GM12878 (cell line): ENCODE results near the gene NPHS2. TPM values are rescaled to one million over a fixed set of nuclear protein-coding genes. Genes with fewer than 3 reads are reported as not detected.

Experiments used
- ATAC-seq: fragments of 200-7000 bp; cut with Tn5 transposase; 3 replicates; pipeline ENCODE4 v1.9.1; 2020; ENCODE audit warnings: mild to moderate bottlenecking, moderate library complexity
- BruUV-seq: library from RNA; stranded (reverse); fragments of 400-500 nt; replicated peaks from 2 replicates; lab custom pipeline; 2021; lab: Mats Ljungman, UMichigan
- CTCF ChIA-PET: fragments of 300-600 bp; sonication (Branson Sonifier 250); formaldehyde crosslinking; extraction: SDS; loops from one replicate; lab custom pipeline; 2021; ENCODE audit warnings: inconsistent platforms; lab: Yijun Ruan, JAX
- POLR2A ChIA-PET: fragments of 350-600 bp; formaldehyde crosslinking; extraction: SDS; loops from one replicate; lab custom pipeline; 2021; ENCODE audit warnings: inconsistent platforms; lab: Charles Lee
- RAD21 ChIA-PET: fragments of 300-600 bp; sonication (Branson Sonifier 250); formaldehyde crosslinking; loops from one replicate; lab custom pipeline; 2023; ENCODE audit warnings: antibody characterized with exemption; ENCODE audit not compliant: unreplicated experiment; lab: Charles Lee
- SMC1A ChIA-PET: fragments of 300-600 bp; sonication (Branson Sonifier 250); formaldehyde crosslinking; loops from one replicate; lab custom pipeline; 2023; ENCODE audit not compliant: unreplicated experiment, uncharacterized antibody; lab: Charles Lee
- DNase-seq: peaks from one replicate; pipeline ENCODE4 v3.0.0-alpha.2; 2011; ENCODE audit warnings: low read depth, low spot score
- FAIRE-seq: peaks from 3 replicates; lab custom pipeline; 2011; peaks lifted over from hg19 to GRCh38; lab: Jason Lieb, UNC
- H2AFZ ChIP-seq: 2 replicates; pipeline ENCODE4 v1.6.0; 2011; ENCODE audit warnings: low read depth, low read length, control low read depth; ENCODE audit not compliant: control insufficient read depth
- H3K27ac ChIP-seq: 2 replicates; pipeline ENCODE4 v1.5.1; 2011; ENCODE audit warnings: control low read depth; ENCODE audit not compliant: control insufficient read depth, insufficient read depth
- H3K27me3 ChIP-seq, 2 experiments: replicated peaks in 1 of 2; 2 replicates each; pipeline versions ENCODE4 v1.6.0 to v1.6.1; 2011; ENCODE audit warnings: low read length in 1 of 2; ENCODE audit not compliant: control insufficient read depth in 2 of 2, insufficient read depth in 2 of 2
- H3K36me3 ChIP-seq, 2 experiments: 2 replicates each; pipeline ENCODE4 v1.5.1; 2011; ENCODE audit warnings: low read length in 1 of 2; ENCODE audit not compliant: control insufficient read depth in 2 of 2, insufficient read depth in 2 of 2
- H3K4me1 ChIP-seq: 2 replicates; pipeline ENCODE4 v1.6.1; 2011; ENCODE audit warnings: mild to moderate bottlenecking, low read length, moderate library complexity, mixed read lengths; ENCODE audit not compliant: control insufficient read depth, insufficient read depth
- H3K4me2 ChIP-seq: 2 replicates; pipeline ENCODE4 v1.6.0; 2011; ENCODE audit warnings: control low read depth; ENCODE audit not compliant: control insufficient read depth, insufficient read depth
- H3K4me3 ChIP-seq: fragments of 200-600 bp; sonication (generic); 2 replicates; pipeline ENCODE4 v1.5.1; 2016
- H3K79me2 ChIP-seq: 2 replicates; pipeline ENCODE4 v1.6.0; 2011; ENCODE audit warnings: low read length; ENCODE audit not compliant: control insufficient read depth, insufficient read depth
- H3K9ac ChIP-seq: 2 replicates; pipeline ENCODE4 v1.8.0; 2011; ENCODE audit warnings: low read length, control low read depth, mixed read lengths; ENCODE audit not compliant: control insufficient read depth, insufficient read depth
- H3K9me3 ChIP-seq: replicated peaks from 3 replicates; pipeline ENCODE4 v1.5.1; 2011; ENCODE audit warnings: mild to moderate bottlenecking, low read length; ENCODE audit not compliant: control insufficient read depth, insufficient read depth
- H4K20me1 ChIP-seq: 2 replicates; pipeline ENCODE4 v1.6.0; 2011; ENCODE audit not compliant: control insufficient read depth, insufficient read depth
- BMI1 ChIP-seq: fragments of 450-650 bp; IDR thresholded peaks from 2 replicates; pipeline ENCODE4 v1.6.1; 2016; ENCODE audit warnings: mild to moderate bottlenecking, moderate library complexity, borderline replicate concordance
- GATAD2B ChIP-seq: fragments of 450-650 bp; conservative IDR thresholded peaks from 2 replicates; pipeline ENCODE4 v1.6.1; 2017; ENCODE audit warnings: low read depth, mild to moderate bottlenecking, moderate library complexity
- HDAC2 ChIP-seq: fragments of 200-600 bp; sonication (generic); IDR thresholded peaks from 2 replicates; pipeline ENCODE4 v1.6.1; 2017
- NFIC ChIP-seq: IDR thresholded peaks from 2 replicates; pipeline ENCODE4 v1.6.1; 2012; ENCODE audit warnings: low read depth, mild to moderate bottlenecking, inconsistent platforms, low read length, moderate library complexity
- RUNX3 ChIP-seq: IDR thresholded peaks from 2 replicates; pipeline ENCODE4 v1.6.1; 2012; ENCODE audit warnings: low read length, inconsistent platforms
- SIX5 ChIP-seq: IDR thresholded peaks from 2 replicates; pipeline ENCODE4 v1.6.1; 2011; ENCODE audit warnings: mild to moderate bottlenecking, low read depth, low read length, moderate library complexity; ENCODE audit not compliant: severe bottlenecking
- SRF ChIP-seq, 2 experiments: IDR thresholded peaks; 2 replicates each; pipeline ENCODE4 v1.6.1; 2011; ENCODE audit warnings: low read depth in 2 of 2, low read length in 2 of 2, mild to moderate bottlenecking in 1 of 2, moderate library complexity in 1 of 2
- ZBTB11 ChIP-seq: fragments of 450-650 bp; formaldehyde crosslinking; IDR thresholded peaks from 2 replicates; pipeline ENCODE4 v1.5.0; 2022; ENCODE audit warnings: mild to moderate bottlenecking, missing genetic modification characterization
- WGBS: methylation state at CpG from one replicate; pipeline ENCODE4 v1.1.6; 2016; ENCODE audit warnings: low lambda C conversion rate; ENCODE audit not compliant: insufficient replicate concordance, insufficient coverage; ENCODE audit errors: missing lambda C conversion rate; 5-methylcytosine and 5-hydroxymethylcytosine counted together
- in situ Hi-C: fragments of 300-500 bp; cut with MboI; formaldehyde crosslinking; loops from 9 replicates; pipeline ENCODE4 v1.14.3; 2018; ENCODE audit warnings: mixed read lengths
- intact Hi-C: fragments of 100-400 bp; cut with micrococcal nuclease; formaldehyde crosslinking; loops from one replicate; pipeline ENCODE4 v1.14.2; 2022; ENCODE audit not compliant: unreplicated experiment
- polyA plus RNA-seq, 11 experiments: library from polyadenylated mRNA; depleted of rRNA in 4 of 11; unstranded in 6 of 11; stranded (reverse) in 5 of 11; fragments of >200 nt; fragmentation: Nextera tagmentation in 4 of 11; fragmentation: Illumina TruSeq in 1 of 11; extraction: Ambion mirVana in 4 of 11; extraction: Trizol in 1 of 11; gene quantifications; 1 replicate in 1 of 11; 2 replicates in 10 of 11; pipeline versions ENCODE4 v1.2.1 to v1.2.3, GENCODE V29; 2011 to 2016; ENCODE audit warnings: inconsistent platforms in 2 of 11, missing spikeins in 2 of 11, low read depth in 1 of 11
- total RNA-seq, 4 experiments: library from RNA; depleted of rRNA in 3 of 4; stranded (reverse); fragments of >200 nt in 3 of 4; fragmentation: Illumina TruSeq in 1 of 4; extraction: Trizol in 1 of 4; gene quantifications; 2 replicates each; pipeline versions ENCODE4 v1.2.1 to v1.2.3, GENCODE V29; 2013 to 2021

NPHS2 gene
- total and polyA plus RNA-seq, 10 of the 15 experiments (the other 5 are each of a cell fraction or from before 2014, with no cell fraction given), result not detected

GRCh38 chr1:179541774-179542173 is 34.0 kb downstream of the NPHS2 start:
- H2AFZ ChIP-seq, result no peak overlapping the region
- no peak overlapping the region for H3K4me2 ChIP-seq
- WGBS, result 0% methylated on average over 2 of the region's 2 CpGs
- no peaks in the 10 kb centered on the region for H3K36me3 ChIP-seq
- no peaks in the 10 kb centered on the region; the same call in 2 of the 3 replicates for H3K9me3 ChIP-seq
- H3K27ac ChIP-seq, result no peak overlapping the region
- ChIA-PET RAD21 (no interaction called here), SMC1A (no interaction called here), POLR2A (no interaction called here), CTCF (no interaction called here)
- no peaks in the 10 kb centered on the region for H3K4me1 ChIP-seq
- no peak overlapping the region for H3K9ac ChIP-seq
- TF ChIP-seq GATAD2B (no peak), RUNX3 (no peak), NFIC (no peak), BMI1 (no peak), ZBTB11 (CRISPR knock-in tag) (no peak), HDAC2 (no peak), SRF (IDR thresholded peaks at IDR 0.05; ENCODE audit: low read depth in 2 of 2, low read length in 2 of 2) (no peak), SIX5 (no peak)
- no TSS peak for BruUV-seq
- in situ Hi-C loops, result no loop called here
- no peak for FAIRE-seq
- H3K4me3 ChIP-seq, result no peak overlapping the region
- intact Hi-C loops, result no loop called here
- DNase-seq, result no peak
- no peaks in the 10 kb centered on the region for H3K27me3 ChIP-seq
- no peak for ATAC-seq
- H3K79me2 ChIP-seq, result no peaks in the 10 kb centered on the region
- H4K20me1 ChIP-seq, result no peaks in the 10 kb centered on the region
